T-helper 9 cell (primary cell): ENCODE results near the gene RGL1.

Experiments
- DNase-seq: peaks from one replicate; pipeline ENCODE4 v3.0.0-alpha.2; 2020

RGL1 gene

GRCh38 chr1:183824291-183824690 lies 19.4 kb downstream of the RGL1 start:
- no peak for DNase-seq

GRCh38 chr1:183827801-183828200 lies 22.9 kb downstream of the RGL1 start:
- no peak for DNase-seq

GRCh38 chr1:183830389-183830788 lies 25.5 kb downstream of the RGL1 start:
- no peak for DNase-seq

- DNase-seq, result no peak
Measured at GRCh38 chr1:183831311-183831710, 26.4 kb downstream of the RGL1 start.

GRCh38 chr1:183832459-183832858 lies 27.5 kb downstream of the RGL1 start:
- DNase-seq, result no peak

GRCh38 chr1:183834568-183834967 lies 29.6 kb downstream of the RGL1 start:
- DNase-seq, result no peak

- no peak for DNase-seq
Measured at GRCh38 chr1:183836598-183836997, 31.7 kb downstream of the RGL1 start.

- no peak for DNase-seq
Measured at GRCh38 chr1:183837062-183837461, 32.1 kb downstream of the RGL1 start.

- no peak for DNase-seq
Measured at GRCh38 chr1:183838221-183838620, 33.3 kb downstream of the RGL1 start.

GRCh38 chr1:183840140-183840539 lies 35.2 kb downstream of the RGL1 start:
- DNase-seq, result no peak

GRCh38 chr1:183841550-183841949 lies 36.6 kb downstream of the RGL1 start:
- DNase-seq, result no peak

- DNase-seq, result no peak
Measured at GRCh38 chr1:183841950-183842794, 37.3 kb downstream of the RGL1 start.

- no peak for DNase-seq
Measured at GRCh38 chr1:183842795-183843144, 37.9 kb downstream of the RGL1 start.

- DNase-seq, result no peak
Measured at GRCh38 chr1:183844806-183845205, 39.9 kb downstream of the RGL1 start.

- DNase-seq, result no peak
Measured at GRCh38 chr1:183845681-183846080, 40.8 kb downstream of the RGL1 start.

GRCh38 chr1:183847641-183848040 lies 42.7 kb downstream of the RGL1 start:
- no peak for DNase-seq

- DNase-seq, result no peak
Measured at GRCh38 chr1:183850852-183851251, 45.9 kb downstream of the RGL1 start.

GRCh38 chr1:183859119-183859518 lies 54.2 kb downstream of the RGL1 start:
- DNase-seq, result no peak

GRCh38 chr1:183859831-183860230 lies 54.9 kb downstream of the RGL1 start:
- no peak for DNase-seq

- no peak for DNase-seq
Measured at GRCh38 chr1:183862967-183863366, 58.0 kb downstream of the RGL1 start.

GRCh38 chr1:183863852-183864251 lies 58.9 kb downstream of the RGL1 start:
- no peak for DNase-seq

- DNase-seq, result no peak
Measured at GRCh38 chr1:183864611-183865010, 59.7 kb downstream of the RGL1 start.

GRCh38 chr1:183869230-183869629 lies 64.3 kb downstream of the RGL1 start:
- no peak for DNase-seq

- DNase-seq, result no peak
Measured at GRCh38 chr1:183869664-183870063, 64.7 kb downstream of the RGL1 start.
